ENCODE measurements around the gene POU2AF1.

POU2AF1 gene

GRCh38 chr11:111378861-111379601 lies at the start of gene POU2AF1:
Gene POU2AF1 (minus strand): TSS chr11:111379275. CDS start chr11:111379177, 98 bp downstream.
- DNase-seq (ENCODE audit: low read depth) = no peak

GRCh38 chr11:111428113-111428876 lies 49.2 kb upstream of the POU2AF1 start:
- no peak for DNase-seq (ENCODE audit: low read depth)

GRCh38 chr11:111427471-111427912 lies 48.4 kb upstream of the POU2AF1 start:
- DNase-seq (ENCODE audit: low read depth) = no peak

GRCh38 chr11:111426617-111427016 lies 47.5 kb upstream of the POU2AF1 start:
- DNase-seq (ENCODE audit: low read depth) = no peak

GRCh38 chr11:111423250-111423615 lies 44.2 kb upstream of the POU2AF1 start:
- DNase-seq (ENCODE audit: low read depth) = no peak

- DNase-seq (ENCODE audit: low read depth) = peak; percentile 29
Observed at GRCh38 chr11:111422494-111423249, 43.6 kb upstream of the POU2AF1 start.

- DNase-seq (ENCODE audit: low read depth) = no peak
Observed at GRCh38 chr11:111421251-111421650, 42.2 kb upstream of the POU2AF1 start.

GRCh38 chr11:111419641-111420327 lies 40.7 kb upstream of the POU2AF1 start:
- DNase-seq (ENCODE audit: low read depth) = no peak

- DNase-seq (ENCODE audit: low read depth) = no peak
Observed at GRCh38 chr11:111419181-111419580, 40.1 kb upstream of the POU2AF1 start.

- no peak for DNase-seq (ENCODE audit: low read depth)
Observed at GRCh38 chr11:111418436-111418787, 39.3 kb upstream of the POU2AF1 start.

- DNase-seq (ENCODE audit: low read depth) = peak; percentile 93
Observed at GRCh38 chr11:111417766-111418435, 38.8 kb upstream of the POU2AF1 start.

GRCh38 chr11:111417011-111417765 lies 38.1 kb upstream of the POU2AF1 start:
- no peak for DNase-seq (ENCODE audit: low read depth)

GRCh38 chr11:111416231-111416960 lies 37.3 kb upstream of the POU2AF1 start:
- DNase-seq (ENCODE audit: low read depth) = no peak

- no peak for DNase-seq (ENCODE audit: low read depth)
Observed at GRCh38 chr11:111414936-111415335, 35.9 kb upstream of the POU2AF1 start.

GRCh38 chr11:111414267-111414931 lies 35.3 kb upstream of the POU2AF1 start:
- DNase-seq (ENCODE audit: low read depth) = no peak

GRCh38 chr11:111413849-111414248 lies 34.8 kb upstream of the POU2AF1 start:
- no peak for DNase-seq (ENCODE audit: low read depth)

GRCh38 chr11:111412293-111412692 lies 33.2 kb upstream of the POU2AF1 start:
- no peak for DNase-seq (ENCODE audit: low read depth)

- DNase-seq (ENCODE audit: low read depth) = no peak
Observed at GRCh38 chr11:111411456-111411855, 32.4 kb upstream of the POU2AF1 start.

- DNase-seq (ENCODE audit: low read depth) = no peak
Observed at GRCh38 chr11:111410951-111411350, 31.9 kb upstream of the POU2AF1 start.

- DNase-seq (ENCODE audit: low read depth) = no peak
Observed at GRCh38 chr11:111409915-111410314, 30.8 kb upstream of the POU2AF1 start.
